ENCODE results near the gene VAMP1.

GRCh38 chr12:6476489-6476888 is 6.0 kb upstream of the VAMP1 start:
- no peak for TF ChIP-seq EZH2 (IDR thresholded peaks at IDR 0.05)
- TF ChIP-seq POLR2AphosphoS5 (IDR thresholded peaks at IDR 0.05; ENCODE audit: borderline replicate concordance, low read depth, low read length), result no peak

Data from SK-N-MC (cell line).